ENCODE results near the gene PRDM13. TPM values are rescaled to one million over a fixed set of nuclear protein-coding genes. Genes with fewer than 3 reads are reported as not detected.

Gene PRDM13
- total RNA-seq, 1 experiment from 2014 or later, result 0.11 TPM

- TF ChIP-seq ZNF425 (CRISPR knock-in tag; conservative IDR thresholded peaks at IDR 0.05) (no peak), ATF3 (CRISPR knock-in tag; conservative IDR thresholded peaks at IDR 0.05) (no peak), ZNF232 (CRISPR knock-in tag; IDR thresholded peaks at IDR 0.05) (no peak), ZBTB43 (CRISPR knock-in tag; IDR thresholded peaks at IDR 0.05) (peak; percentile 86), NR1H2 (CRISPR knock-in tag; IDR thresholded peaks at IDR 0.05) (no peak), RORB (CRISPR knock-in tag; IDR thresholded peaks at IDR 0.05) (no peak), FOXP4 (CRISPR knock-in tag; IDR thresholded peaks at IDR 0.05) (peak; percentile 61; the same call in 1 of the 2 replicates), ZNF416 (CRISPR knock-in tag; IDR thresholded peaks at IDR 0.05) (no peak), NR2C2 (CRISPR knock-in tag; IDR thresholded peaks at IDR 0.05) (no peak; the same call in 1 of the 2 replicates), ZNF423 (CRISPR knock-in tag; IDR thresholded peaks at IDR 0.05) (peak; percentile 45), TCF7 (CRISPR knock-in tag; IDR thresholded peaks at IDR 0.05; ENCODE audit: low read depth) (no peak), SMAD4 (CRISPR knock-in tag; IDR thresholded peaks at IDR 0.05) (no peak; the same call in none of the 2 replicates), AR (CRISPR knock-in tag; IDR thresholded peaks at IDR 0.05) (no peak), E2F5 (CRISPR knock-in tag; IDR thresholded peaks at IDR 0.05) (0 out of 2 replicates have a peak, but pooled peaks have one; percentile 47), GRHL2 (CRISPR knock-in tag; IDR thresholded peaks at IDR 0.05; ENCODE audit: insufficient replicate concordance, severe bottlenecking) (no peak), CBFB (CRISPR knock-in tag; IDR thresholded peaks at IDR 0.05; ENCODE audit: low read depth) (no peak), SOX15 (CRISPR knock-in tag; IDR thresholded peaks at IDR 0.05) (no peak), ETV6 (CRISPR knock-in tag; IDR thresholded peaks at IDR 0.05) (peak; percentile 25; the same call in 1 of the 2 replicates), CREB1 (CRISPR knock-in tag; IDR thresholded peaks at IDR 0.05) (no peak), ESRRA (CRISPR knock-in tag; IDR thresholded peaks at IDR 0.05; ENCODE audit: borderline replicate concordance) (0 out of 2 replicates have a peak, but pooled peaks have one; percentile 34), ATF6 (CRISPR knock-in tag; IDR thresholded peaks at IDR 0.05) (no peak), ZNF671 (CRISPR knock-in tag; IDR thresholded peaks at IDR 0.05) (no peak; the same call in 1 of the 2 replicates), GABPB1 (CRISPR knock-in tag; IDR thresholded peaks at IDR 0.05) (no peak), JAZF1 (CRISPR knock-in tag; IDR thresholded peaks at IDR 0.05) (no peak), TP53 (CRISPR knock-in tag; IDR thresholded peaks at IDR 0.05) (no peak; the same call in 1 of the 2 replicates)
Measured at GRCh38 chr6:99613705-99614429, 7.2 kb downstream of the PRDM13 start (continued).

Measured in WTC11 (cell line).